ENCODE results near the gene TTC19.

TTC19 gene

DNA sequence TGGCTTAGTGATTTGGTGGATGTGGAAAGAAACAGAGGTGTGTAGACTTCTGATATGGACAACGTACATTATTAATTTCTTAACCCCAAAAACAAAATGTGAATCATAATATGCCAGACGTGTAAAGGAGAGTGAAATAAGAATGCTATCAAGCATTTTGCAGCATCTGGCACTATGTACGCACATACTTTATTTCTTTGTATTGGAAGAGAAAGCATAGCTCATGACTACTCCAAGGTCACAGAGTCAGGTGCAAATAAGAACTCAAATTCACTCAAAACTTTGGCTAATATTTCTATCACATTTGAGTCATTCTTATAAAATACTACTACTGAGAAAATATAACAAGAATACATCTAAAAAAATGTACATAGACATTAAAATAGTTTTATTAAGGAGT is 74.8 kb downstream of the TTC19 start:
- in situ Hi-C loops (cut with MboI; ENCODE audit: low pct_unique_long_range_greater_than_20kb, low sequenced_read_pairs): no loop called here
- DNase-seq: no peak

DNA sequence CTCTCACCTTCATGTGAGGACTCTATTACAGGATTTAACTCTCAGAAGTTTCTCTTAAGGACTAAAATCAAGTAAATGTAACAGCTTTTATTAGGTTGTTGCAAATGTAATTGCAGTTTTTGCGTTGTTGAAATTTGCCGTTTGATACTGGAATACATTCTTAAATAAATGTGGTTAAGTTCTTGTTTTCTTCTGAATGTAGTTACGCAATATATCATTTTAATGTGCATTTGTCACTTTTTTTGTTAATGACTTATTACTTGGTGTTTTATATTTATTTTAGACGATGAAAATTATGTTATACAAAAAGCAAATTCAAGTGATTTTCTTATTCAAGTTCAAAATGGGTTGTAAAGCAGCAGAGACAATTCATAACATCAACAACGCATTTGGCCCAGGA is 76.3 kb downstream of the TTC19 start:
- no peak for DNase-seq
- in situ Hi-C loops (cut with MboI; ENCODE audit: low pct_unique_long_range_greater_than_20kb, low sequenced_read_pairs): no loop called here
